NCI-H128 (cell line): ENCODE results near the gene SLA2.
A peak's percentile ranks its signal among the peaks of the same experiment; 100 is the strongest.
"Not testable (repeated sequence)": the region's sequence is repeated elsewhere in the genome, so short reads cannot be mapped to it uniquely, and the experiment has no call there.

Experiments used
- DNase-seq: peaks from one replicate; lab custom pipeline; 2025; ENCODE audit not compliant: unreplicated experiment; lab: John Stamatoyannopoulos, UW

The SLA2 gene

DNA sequence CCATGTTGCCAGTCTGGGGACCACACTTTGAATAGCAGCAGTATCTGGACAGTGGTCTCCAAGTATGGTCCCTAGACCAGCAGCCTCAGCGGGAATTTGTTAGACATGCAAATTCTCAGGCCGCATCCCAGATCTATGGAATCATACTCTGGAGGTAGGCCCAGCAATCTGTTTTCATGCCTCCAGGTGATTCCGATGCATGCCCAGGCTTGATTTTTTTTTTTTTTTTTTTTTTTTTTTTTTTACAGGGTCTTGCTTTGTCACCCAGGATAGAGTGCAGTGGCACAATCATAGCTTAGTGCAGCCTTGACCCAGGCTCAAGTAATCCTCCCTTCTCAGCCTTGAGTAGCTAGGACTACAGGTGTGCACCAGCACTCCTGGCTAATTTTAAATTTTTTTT lies 682 bp upstream of the SLA2 start:
- DNase-seq = no peak

DNA sequence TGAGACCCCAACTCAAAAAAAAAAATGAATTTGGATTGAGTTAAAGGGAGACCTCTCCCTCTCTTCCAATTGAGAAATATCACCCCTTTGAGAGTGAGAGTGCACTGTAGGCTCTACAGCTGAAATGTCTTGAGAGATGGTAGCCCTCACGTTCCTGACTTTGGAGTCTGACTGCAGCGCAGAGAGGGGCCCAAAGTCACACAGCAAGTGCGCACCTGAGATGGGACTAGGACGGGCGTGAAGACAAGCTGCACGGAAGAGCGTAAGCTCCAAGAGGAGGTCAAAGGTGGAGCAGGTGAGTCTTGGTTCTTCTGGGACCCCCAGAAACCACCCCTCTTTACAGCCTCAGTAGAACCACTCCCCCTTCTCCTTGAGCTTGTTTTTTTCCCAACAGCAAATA lies 643 bp downstream of the SLA2 start:
- DNase-seq = no peak

DNA sequence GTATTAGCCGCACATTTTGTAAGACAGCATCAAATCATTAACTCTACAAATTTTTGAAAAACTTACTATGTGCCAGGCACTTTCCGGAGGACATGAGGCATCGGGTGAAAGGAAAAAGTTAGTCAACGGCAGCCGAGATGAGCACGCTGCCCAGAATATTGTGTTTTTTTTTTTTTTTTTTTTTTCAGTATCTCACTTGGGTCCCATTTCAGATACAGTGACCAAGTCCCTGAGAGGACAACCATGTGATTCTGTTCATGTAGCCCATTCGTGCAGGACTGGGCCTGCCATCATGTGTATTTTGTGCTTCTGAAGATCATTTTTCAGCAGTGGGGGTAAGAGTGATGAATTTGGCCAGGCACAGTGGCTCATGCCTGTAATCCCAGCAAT lies 1.3 kb downstream of the SLA2 start:
- DNase-seq = no peak

DNA sequence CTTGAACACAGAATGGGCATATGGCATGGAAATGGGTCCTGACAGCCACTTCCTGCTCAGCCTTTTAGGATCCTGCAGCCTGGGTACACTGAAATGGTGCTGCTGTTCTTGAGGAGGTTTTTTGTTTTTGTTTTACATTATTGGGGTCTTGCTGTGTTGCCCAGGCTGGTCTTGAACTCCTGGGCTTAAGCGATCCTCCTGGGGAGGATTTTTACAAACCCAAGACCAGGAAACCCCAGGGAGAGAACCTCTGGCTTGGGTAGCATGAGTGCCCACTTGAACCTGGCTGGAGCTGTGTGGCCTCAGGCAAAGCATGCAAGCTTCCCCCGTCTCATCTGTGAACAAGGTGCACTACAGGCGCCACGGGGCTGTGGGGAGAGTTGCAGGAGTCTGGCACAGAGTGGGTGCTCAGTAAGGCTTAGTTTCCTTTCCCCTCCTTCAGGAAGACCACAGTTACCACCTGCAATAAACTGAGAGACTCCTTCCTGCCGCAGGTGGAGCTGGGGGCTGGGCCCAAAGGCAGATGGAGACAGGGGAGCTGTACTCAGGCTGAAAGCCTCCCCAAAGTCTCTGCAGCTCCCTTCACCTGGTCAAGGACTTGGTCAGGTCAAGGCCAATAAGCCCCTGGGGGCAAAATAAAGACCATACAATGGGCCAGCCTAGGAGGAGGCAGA lies 1.8 kb downstream of the SLA2 start:
- no peak for DNase-seq

DNA sequence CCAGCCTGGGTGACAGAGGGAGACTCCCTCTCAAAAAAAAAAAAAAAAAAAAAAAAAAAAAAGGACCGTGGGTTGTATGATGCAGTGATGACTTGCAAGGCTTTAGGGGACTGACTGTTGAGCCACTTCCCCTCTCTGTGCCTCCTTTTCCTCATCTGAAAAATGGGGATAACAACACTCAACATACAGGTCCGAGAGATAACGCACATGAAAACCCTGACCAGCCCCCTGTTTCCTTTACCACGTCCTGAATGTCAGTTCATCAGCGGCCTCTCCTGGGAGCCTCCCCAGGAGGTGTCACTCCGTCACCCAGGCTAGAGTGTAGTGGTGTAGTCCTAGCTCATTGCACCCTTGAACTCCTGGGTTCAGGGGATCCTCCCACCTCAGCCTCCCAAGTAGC lies 3.9 kb downstream of the SLA2 start:
- no peak for DNase-seq

DNA sequence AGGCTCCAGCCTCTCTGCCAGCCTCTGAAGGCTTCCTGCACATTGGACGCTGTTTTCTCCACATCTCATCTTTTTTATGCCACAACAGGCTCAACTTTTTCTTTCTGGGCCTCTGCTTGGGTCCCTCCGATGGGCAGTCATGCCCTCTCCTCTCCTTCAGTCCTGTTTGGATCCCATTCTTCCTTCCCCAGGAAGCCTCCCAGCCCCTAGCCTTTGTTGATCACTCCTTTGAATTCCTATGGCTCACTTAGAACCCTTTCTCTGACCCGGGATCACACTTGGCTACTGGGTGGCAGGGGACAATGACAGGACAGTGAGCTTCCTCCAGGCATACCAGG lies 4.5 kb downstream of the SLA2 start:
- DNase-seq = no peak

DNA sequence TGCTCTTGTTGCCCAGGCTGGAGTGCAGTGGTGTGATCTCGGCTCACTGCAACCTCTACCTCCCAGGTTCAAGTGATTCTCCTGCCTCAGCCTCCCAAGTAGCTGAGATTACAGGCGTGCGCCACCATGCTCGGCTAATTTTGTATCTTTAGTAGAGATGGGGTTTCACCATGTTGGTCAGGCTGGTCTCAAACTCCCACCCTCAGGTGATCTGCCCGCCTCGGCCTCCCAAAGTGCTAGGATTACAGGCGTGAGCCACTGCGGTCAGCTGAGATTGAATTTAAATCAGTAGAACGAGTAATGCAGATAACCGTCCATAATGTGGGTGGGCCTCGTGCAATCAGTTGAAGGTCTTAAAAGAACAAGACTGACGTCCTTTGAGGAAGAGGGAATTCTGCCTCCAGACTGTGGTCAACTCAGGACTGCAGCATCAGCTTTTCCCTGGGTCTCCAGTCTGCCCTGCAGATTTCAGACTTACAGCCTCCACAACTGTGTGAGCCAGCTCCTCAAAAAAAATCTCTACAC lies 7.1 kb downstream of the SLA2 start:
- DNase-seq = not testable (repeated sequence)

DNA sequence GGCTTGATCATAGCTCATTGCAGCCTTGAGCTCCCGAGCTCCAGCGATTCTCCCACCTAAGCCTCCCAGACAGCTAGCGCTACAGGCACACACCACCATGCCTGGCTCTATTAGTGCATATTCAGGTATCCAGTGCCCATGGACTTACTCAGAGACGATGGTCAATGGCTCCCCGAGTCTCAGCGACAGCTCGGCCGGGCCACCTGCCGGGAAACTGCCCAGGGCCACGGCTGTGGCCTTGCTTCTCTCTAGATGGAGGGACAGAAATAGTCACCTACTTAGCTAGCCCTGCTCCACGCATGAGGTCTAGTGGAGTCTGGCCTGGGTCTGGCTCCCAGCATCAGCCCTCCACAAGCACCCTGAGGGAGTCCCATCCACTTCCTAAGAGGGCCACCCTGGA lies 11.7 kb downstream of the SLA2 start:
- no peak for DNase-seq

DNA sequence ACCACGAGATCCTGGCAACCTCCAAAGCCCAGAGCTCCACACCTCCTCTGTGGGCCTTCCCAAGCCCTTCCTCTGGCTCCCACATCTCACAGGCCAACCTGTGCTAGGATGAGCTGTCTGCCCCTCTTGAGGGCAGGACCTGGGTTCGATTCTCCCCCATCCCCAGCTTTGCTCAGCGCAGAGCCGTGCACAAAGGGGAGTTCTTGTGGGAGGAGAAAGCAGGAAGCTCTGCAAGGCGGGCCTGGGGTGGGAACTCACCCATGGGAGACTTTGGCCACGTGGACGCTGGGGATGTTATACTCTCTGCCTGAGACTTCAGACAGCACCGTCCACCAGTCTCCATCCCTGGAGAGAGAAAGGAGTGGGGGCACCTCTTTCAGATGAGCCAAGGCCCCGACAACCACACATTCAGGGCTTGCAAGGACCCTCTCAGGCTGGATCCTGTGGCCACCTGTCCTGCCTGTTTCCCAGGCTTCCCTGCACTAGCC lies 12.7 kb downstream of the SLA2 start:
- no peak for DNase-seq

DNA sequence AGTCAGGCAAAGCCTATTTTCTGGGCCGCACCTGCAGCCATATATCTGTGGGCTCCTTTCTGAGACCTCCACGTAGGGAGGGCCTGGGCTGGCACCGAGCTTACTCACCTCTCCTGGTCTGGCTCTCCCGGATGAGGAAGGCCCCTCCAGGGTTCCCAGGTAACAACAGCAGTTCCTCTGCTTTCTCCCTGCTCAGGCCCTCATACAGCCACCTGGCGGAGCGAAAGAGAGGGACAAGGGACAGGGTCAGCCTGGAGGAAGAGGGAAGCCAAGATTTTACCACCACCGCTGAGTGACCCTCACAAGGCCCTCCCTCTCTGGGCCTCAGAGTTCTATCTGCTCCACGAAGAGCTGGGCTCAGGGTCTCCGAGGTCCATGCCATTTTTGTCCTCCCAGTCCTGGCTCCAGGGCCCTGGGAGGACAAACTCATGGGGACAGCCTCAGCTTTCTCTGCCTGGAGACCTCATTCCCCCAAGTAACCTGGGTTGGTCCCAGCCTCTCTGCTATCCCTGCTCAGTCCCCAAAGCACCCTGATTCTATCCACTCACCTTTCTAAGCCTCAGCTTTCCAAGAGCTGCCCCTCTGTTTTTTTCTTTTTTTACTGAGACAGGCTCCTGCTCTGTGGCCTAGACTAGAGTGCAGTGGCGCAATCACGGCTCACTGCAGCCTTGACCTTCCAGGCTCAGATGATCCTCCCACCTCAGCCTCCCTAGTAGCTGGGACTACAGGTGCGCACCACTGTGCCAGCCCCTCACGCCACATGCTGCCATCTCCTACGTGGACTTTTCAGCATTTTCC lies 13.3 kb downstream of the SLA2 start:
- DNase-seq = no peak

DNA sequence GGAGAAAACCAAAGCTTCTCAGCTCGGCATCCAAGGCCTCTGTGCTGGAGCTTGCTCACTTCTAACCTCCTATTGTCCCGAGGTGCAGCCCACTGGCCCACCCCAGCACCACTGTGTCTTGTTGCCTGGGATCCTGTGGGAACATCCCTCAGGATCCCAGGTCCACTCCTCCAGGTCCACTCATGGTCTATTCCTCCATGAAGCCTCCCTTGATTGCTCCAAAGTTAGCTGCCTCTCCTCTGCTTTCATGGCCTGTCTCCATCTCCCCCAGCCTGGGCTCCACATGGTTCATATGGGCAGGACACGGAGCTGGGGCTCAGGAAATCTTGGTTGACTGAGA lies 13.9 kb downstream of the SLA2 start:
- no peak for DNase-seq

DNA sequence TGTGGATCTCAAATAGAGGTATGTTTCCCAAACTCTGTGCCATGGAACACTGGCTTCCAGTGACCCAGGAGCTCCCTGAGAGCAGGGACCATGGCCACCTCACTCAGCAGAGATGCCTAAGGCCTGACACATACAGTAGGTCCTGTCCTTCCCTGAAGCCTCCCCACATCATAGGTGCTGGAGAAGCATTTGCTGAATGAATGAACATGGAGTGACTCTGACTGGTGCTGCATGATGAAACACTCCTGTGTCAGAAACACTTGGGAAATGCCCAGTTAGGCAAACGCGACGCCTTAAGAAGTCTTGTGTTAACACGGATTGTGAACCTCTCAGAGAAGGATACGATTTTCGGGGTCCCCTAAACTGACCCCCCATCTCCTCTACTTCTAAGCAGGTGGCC lies 14.3 kb downstream of the SLA2 start:
- DNase-seq = no peak

DNA sequence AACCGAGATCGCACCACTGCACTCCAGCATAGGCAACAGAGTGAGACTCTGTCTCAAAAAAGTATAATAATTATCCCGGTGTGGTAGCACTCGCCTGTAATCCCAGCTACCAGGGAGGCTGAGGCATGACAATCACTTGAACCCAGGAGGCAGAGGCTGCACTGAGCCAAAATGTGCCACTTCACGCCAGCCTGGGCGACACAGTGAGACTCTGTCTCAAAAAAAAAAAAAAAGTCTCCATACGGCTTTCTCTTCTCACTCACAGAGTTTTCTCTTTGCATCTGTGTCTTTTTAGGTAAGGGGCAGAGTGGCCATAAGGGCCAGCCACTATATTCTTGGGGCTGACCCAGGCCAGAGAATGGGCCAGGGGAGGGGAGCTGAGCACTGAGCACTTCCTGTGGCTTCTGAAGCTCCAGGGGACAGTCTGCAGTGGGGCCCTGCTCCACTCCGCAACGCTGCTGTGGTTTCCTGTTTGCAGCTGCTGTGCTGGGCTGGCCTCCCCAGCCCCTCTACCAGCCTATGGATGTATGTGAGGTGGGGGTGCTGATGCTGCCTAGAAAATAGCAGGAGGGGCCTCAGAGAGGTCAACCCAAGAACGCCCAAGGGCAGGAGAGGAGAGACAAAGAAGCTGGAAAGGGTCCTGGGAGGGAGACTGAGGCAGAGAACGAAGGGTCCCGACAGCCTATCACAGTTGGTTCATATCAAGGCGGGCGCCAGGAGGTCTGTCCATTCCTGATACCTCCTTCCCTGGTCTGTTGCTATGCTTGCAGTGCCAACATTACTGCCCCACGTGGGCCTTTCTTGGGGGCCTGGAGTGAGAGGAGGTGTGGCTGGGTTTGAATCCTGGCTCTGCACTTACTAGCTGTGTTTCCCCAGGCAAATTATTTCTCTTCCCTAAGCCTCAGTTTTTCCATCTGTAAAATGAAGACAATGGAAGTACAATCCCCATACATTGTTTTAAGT lies 16.0 kb downstream of the SLA2 start:
- no peak for DNase-seq

DNA sequence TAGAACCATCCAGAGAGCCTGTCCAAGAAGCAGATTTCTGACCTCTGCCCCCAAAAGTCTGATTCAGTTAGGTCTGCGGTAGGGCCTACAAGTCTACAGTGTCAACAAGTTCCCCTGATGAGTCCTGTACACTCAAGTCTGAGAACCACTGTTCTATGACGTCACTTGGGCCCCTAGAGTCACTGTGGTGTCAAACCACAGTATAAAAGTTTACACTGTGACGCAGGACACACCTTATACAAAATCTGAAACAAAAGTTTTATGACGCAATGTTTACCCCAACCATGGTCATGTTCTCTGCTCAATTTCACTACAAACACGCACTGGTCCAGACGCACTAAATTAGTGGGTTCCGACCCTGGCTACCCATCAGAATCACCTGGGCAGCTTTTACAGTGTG lies 17.9 kb downstream of the SLA2 start:
- no peak for DNase-seq

DNA sequence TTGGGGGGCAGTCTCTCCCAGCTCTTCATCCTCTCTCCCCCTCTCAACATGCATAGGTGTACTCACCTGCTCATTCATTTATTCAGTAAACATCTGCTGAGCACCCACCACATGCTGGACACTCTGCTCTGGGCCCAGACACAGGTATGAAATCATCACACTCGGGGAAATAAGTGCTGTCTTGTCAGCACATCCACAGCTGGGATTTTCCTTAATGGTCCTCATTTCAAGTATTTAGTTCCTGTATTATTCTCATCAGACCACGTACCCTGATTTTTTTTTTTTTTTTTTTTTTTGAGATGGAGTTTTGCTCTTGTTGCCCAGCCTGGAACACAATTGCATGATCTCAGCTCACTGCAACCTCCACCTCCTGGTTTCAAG lies 21.1 kb downstream of the SLA2 start:
- DNase-seq = no peak

DNA sequence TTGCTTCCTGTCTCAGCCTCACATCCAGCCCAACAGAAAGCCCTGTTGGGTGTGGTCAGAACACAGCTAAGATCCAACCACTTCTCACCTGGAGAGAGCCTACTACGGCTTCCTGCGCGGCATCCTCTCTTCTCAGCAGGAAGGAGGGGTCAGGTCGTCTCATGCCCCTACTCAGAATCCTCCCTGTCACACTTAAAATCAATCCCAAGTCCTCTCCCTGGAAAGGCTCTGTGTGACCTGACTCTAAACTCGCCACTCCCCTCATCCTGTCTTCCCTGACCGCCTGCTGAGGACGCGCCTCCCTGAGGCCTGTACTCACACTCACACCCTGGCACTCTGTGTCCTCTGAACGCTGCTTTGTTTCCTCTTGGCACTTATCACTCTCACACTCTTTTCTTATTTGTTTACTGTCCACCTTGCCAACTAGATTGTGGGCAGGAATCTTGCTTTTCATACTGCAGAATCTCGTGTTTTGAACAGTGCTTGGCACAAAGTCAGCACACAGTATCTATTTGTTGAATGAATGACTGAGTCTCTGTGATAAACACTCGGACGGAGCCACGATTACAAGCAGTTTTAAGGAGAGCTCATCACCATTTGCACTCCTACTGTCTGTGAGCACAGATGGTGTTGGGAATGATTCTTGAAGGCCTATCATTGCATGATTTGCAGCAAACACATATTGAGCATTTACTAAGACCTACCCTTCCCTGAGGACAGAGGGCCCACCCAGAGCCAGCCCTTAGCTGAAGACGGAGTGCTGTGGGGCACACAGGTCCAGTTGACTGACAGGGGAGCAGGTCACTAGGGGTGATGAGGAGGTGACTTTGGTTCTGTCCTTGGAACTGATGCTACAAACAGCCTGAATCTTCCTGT lies 21.7 kb downstream of the SLA2 start:
- no peak for DNase-seq

DNA sequence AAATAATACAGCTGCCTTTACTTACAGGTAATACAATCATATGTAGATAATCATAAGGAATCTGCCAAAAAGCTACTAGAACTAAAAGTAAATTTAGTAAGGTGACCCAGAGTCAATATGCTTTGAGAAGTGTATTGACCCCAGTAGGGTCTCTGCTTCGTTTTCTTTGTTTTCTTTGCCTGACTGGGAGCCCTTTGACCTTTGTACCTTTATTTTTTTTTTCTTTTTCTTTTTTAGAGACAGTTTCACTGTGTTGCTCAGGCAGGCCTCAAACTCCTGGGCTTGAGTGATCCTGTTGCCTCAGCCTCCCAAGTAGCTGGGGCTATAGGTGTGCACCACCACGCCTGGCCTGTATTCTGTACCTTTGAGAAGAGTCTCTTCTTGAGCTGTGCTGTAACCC lies 22.6 kb downstream of the SLA2 start:
- DNase-seq = no peak

DNA sequence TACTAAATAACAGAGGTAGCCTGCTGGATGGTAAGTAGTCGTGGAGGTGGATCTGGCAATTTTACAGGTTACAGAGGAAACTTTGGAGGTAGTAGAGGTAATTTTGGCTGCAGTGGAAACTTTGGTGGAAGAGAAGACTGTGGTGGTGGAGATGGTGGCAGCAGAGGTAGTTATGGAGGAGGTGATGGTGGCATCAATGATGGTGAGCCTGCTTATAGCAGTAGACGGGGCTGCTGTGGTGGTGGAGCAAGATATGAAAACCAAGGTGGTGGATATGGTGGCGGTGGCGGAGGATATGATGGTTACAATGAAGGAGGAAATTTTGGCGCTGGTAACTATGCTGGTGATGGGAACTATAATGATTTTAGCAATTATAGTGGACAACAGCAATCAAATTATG lies 25.1 kb downstream of the SLA2 start:
- DNase-seq = no peak

DNA sequence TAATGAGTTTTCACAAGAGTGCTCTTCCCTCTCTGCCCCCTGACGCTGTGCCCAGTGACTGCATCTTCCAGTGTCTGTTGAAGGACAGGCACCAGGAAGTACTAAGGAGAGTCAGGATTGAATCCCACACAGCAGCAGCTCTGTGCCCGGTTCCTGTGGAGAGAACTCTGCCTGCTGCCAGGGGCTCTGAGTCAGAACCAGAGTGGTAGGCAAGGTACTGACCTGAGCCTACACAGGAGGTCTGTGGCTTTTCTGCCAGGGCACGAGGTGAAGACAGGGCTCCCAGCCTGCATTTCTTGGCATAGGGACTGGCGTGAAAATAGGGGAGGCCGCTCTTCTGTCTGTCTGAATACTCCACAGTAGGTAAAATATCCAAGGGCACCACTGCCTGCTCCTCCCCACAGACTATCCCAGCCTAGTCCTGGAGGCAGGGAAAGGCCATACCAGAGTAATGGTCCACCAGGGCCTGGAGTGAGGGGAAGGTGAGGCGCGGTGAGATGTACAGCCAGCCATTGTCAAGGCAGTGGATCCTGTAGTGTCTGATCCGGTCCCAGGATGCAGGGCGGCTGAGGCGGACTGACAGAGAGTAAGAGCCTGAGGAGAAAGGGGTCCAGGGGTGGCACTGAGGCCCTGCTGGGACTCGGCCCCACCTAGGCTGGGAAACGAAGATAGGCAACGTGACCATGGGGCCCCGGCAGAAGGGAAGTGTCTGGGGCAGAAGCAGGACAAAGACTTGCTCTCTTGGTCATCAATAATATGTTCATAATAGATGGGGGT lies 31.0 kb downstream of the SLA2 start:
- DNase-seq = no peak

DNA sequence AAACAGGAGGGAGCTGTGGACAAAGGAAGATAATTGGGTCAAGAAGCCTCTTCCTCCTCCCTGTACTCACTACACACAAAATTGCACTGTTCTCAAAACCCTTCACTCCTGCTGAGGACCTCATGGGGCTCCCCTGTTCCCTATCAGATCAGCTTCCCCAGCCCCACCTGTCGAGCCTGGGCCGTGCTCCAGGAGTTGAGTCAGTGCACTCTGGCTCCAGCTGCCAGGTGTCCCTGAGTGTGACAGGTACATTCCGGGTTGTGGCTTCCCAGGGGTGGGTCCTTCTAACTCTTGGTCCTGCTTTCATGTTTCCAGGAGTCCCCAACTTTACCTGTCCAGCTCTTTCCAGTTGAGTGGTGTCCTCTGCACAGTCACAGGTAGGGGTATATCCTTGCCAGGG lies 32.0 kb downstream of the SLA2 start:
- DNase-seq = peak; percentile 53
